Lung (tissue), 12 donors: ENCODE data around the gene NUP35. TPM values are rescaled to one million over a fixed set of nuclear protein-coding genes. Genes with fewer than 3 reads are reported as not detected.
"Not testable (repeated sequence)": the region's sequence is repeated elsewhere in the genome, so short reads cannot be mapped to it uniquely, and the experiment has no call there.

ENCODE experiments used
- ATAC-seq: fragments of 200-7000 bp; cut with Tn5 transposase; one replicate; pipeline ENCODE4 v1.9.1; 2020; ENCODE audit warnings: moderate number of reproducible peaks; ENCODE audit not compliant: insufficient read depth, low FRiP score
- DNase-seq, 3 donors: peaks; one replicate each; pipeline ENCODE4 v3.0.0-alpha.2; 2013 to 2017
- H3K27ac ChIP-seq, 2 donors: one replicate each; pipeline ENCODE4 v1.5.1; 2013; ENCODE audit warnings: mild to moderate bottlenecking in 2 of 2, moderate library complexity in 2 of 2, control low read depth in 1 of 2, inconsistent platforms in 1 of 2, low read depth in 1 of 2, low read length in 1 of 2
- H3K27me3 ChIP-seq, 3 donors: one replicate each; pipeline ENCODE4 v1.5.1; 2013; ENCODE audit warnings: low read length in 2 of 3; ENCODE audit not compliant: control insufficient read depth in 3 of 3, insufficient read depth in 3 of 3
- H3K36me3 ChIP-seq, 4 donors: one replicate each; pipeline ENCODE4 v1.5.1; 2013; ENCODE audit warnings: low read length in 4 of 4, mild to moderate bottlenecking in 1 of 4, moderate library complexity in 1 of 4; ENCODE audit not compliant: control insufficient read depth in 4 of 4, insufficient read depth in 4 of 4
- H3K4me1 ChIP-seq, 5 donors: one replicate each; pipeline ENCODE4 v1.5.1; 2013; ENCODE audit warnings: low read length in 5 of 5, mild to moderate bottlenecking in 2 of 5, moderate library complexity in 1 of 5; ENCODE audit not compliant: control insufficient read depth in 5 of 5, insufficient read depth in 5 of 5
- H3K4me3 ChIP-seq: one replicate; pipeline ENCODE4 v1.5.1; 2013; ENCODE audit warnings: mild to moderate bottlenecking, control low read depth, moderate library complexity
- H3K9ac ChIP-seq, 2 donors: one replicate each; pipeline ENCODE4 v1.5.1; 2013; ENCODE audit warnings: low read length in 2 of 2, control low read depth in 1 of 2; ENCODE audit not compliant: insufficient read depth in 1 of 2
- H3K9me3 ChIP-seq, 4 donors: one replicate each; pipeline ENCODE4 v1.5.1; 2013; ENCODE audit warnings: low read length in 3 of 4, mild to moderate bottlenecking in 1 of 4, moderate library complexity in 1 of 4; ENCODE audit not compliant: control insufficient read depth in 4 of 4, insufficient read depth in 3 of 4
- CTCF ChIP-seq: IDR thresholded peaks from 2 replicates; pipeline ENCODE4 v1.5.1; 2012; ENCODE audit warnings: mild to moderate bottlenecking; ENCODE audit errors: control extremely low read depth, extremely low read depth
- WGBS, 2 donors: extraction: QIAGEN DNeasy Blood & Tissue Kit; methylation state at CpG; one replicate each; pipeline ENCODE4 v1.1.7; 2013; 5-methylcytosine and 5-hydroxymethylcytosine counted together
- polyA plus RNA-seq, 2 donors: library from polyadenylated mRNA; stranded (reverse); fragments of 200-250 nt; gene quantifications; one replicate each; pipeline ENCODE4 v1.2.1, GENCODE V29; 2013
- total RNA-seq, 2 donors: library from RNA; depleted of rRNA in 1 of 2; stranded (reverse); fragments of >200 nt in 1 of 2; gene quantifications; one replicate each; pipeline ENCODE4 v1.2.1, GENCODE V29; 2014 to 2021
- donor health status: control.
- donor health status: control.
- donor health status: Bipolar disorder and iron deficiency.
- donor health status: healthy.
- donor health status: DM: yes; HTN: yes; CAD: no.

NUP35 gene
- total and polyA plus RNA-seq, 4 donors = 9.5 to 28.0 (median 12.4) TPM

- no peaks in the 10 kb centered on the region for H3K4me1 ChIP-seq
- TF ChIP-seq CTCF = no peak
- no peak overlapping the region for H3K27ac ChIP-seq
- no peaks in the 10 kb centered on the region for H3K27me3 ChIP-seq
- no peaks in the 10 kb centered on the region for H3K9me3 ChIP-seq
- no peak for DNase-seq
- WGBS, 2 donors = 95% methylated on average over 2 of the region's 2 CpGs
- H3K4me3 ChIP-seq = no peak overlapping the region
- no peak overlapping the region for H3K9ac ChIP-seq
- H3K36me3 ChIP-seq = peaks cover 6 to 10% (median 8%) of the 10 kb centered on the region in 4 donors
- ATAC-seq = no peak
These were observed 9.8 kb downstream of the NUP35 start for GRCh38 chr2:183134016-183134415.

- no peak for ATAC-seq
- peaks cover 0 to 3% (median 0%) of the 10 kb centered on the region in 5 donors for H3K4me1 ChIP-seq
- H3K9ac ChIP-seq = no peak overlapping the region
- 95 to 100% methylated on average over 1 of the region's 1 CpG for WGBS, 2 donors
- no peaks in the 10 kb centered on the region for H3K27me3 ChIP-seq
- DNase-seq = no peak
- peaks cover 0 to 3% (median 0%) of the 10 kb centered on the region in 4 donors for H3K9me3 ChIP-seq
- H3K27ac ChIP-seq = no peak overlapping the region
- TF ChIP-seq CTCF = no peak
- H3K36me3 ChIP-seq = peaks cover 0 to 12% (median 6%) of the 10 kb centered on the region in 4 donors
- no peak overlapping the region for H3K4me3 ChIP-seq
These were observed 24.7 kb downstream of the NUP35 start for GRCh38 chr2:183148955-183149354.

GRCh38 chr2:183149489-183149888 is 25.2 kb downstream of the NUP35 start:
- 81 to 92% methylated on average over 2 of the region's 2 CpGs for WGBS, 2 donors
- H3K27me3 ChIP-seq = no peaks in the 10 kb centered on the region
- H3K4me3 ChIP-seq = no peak overlapping the region
- H3K36me3 ChIP-seq = peaks cover 0 to 8% (median 2%) of the 10 kb centered on the region in 4 donors
- no peak overlapping the region for H3K27ac ChIP-seq
- H3K9ac ChIP-seq = no peak overlapping the region
- peaks cover 0 to 3% (median 0%) of the 10 kb centered on the region in 5 donors for H3K4me1 ChIP-seq
- no peaks in the 10 kb centered on the region for H3K9me3 ChIP-seq
- no peak for ATAC-seq
- TF ChIP-seq CTCF = no peak
- DNase-seq = peak in 2 of 3 donors; percentile 22 to 37

- WGBS, 2 donors = 96 to 97% methylated on average over 3 of the region's 3 CpGs
- not testable (repeated sequence) for H3K4me1 ChIP-seq, H3K4me3 ChIP-seq, H3K9me3 ChIP-seq, H3K27ac ChIP-seq, ATAC-seq, H3K27me3 ChIP-seq, DNase-seq, H3K9ac ChIP-seq, H3K36me3 ChIP-seq
These were observed 28.0 kb downstream of the NUP35 start for GRCh38 chr2:183152280-183152679.
